Measurements from ENCODE around the gene RDM1. TPM values are rescaled to one million over a fixed set of nuclear protein-coding genes. Genes with fewer than 3 reads are reported as not detected.
"Not testable (repeated sequence)": the region's sequence is repeated elsewhere in the genome, so short reads cannot be mapped to it uniquely, and the experiment has no call there.

RDM1 gene
- 4.9 and 11.3 TPM in 2 replicates for total RNA-seq (2014; rRNA removed; shearing (Covaris generic))

DNA sequence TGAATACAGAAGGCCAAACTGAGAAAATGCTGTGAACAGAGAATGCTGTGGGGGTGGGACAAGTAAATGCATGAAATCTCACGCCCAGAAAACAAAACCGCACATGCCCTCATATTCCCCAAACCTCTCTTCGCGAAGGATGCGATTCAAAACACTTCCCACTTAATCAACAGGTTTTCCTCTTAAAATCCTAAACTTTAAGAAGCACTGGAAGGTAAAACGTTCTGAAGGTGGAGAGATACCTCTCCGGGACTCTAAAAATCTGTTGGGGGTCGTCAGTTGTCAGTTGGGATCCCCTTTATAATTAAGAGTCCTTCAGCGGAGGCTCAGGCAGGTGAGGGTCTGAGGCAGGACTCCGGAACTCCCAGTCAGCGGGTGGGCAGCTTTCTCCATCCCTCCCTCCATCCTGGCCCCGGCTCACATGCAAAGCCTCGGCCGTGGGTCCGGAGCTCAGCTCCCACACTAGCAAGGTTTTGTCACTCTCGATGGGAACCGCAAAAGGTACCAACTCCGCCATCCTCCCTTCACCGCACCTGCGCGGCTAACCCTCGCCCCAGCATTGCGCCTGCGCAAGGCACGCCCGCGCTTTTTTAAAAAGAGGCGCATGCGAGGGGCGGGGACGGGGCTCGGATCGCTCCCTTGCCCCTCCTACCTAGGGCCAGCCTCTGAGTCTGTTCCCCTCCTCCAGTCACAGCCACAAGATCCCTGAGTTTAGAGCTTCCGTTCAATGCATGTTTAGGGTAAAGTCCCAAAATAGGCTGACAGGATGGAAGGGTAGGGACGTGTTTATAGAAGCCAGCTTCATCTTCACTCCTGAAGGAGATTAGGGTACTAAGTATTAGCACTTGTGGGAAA is at the start of gene RDM1:
Gene RDM1, minus strand, starts transcription at position 563 of the 855 bp plus-strand sequence. Its CDS starts 46 bp downstream, at position 517.
- peak; percentile 92 for DNase-seq (ENCODE audit: low spot score)

DNA sequence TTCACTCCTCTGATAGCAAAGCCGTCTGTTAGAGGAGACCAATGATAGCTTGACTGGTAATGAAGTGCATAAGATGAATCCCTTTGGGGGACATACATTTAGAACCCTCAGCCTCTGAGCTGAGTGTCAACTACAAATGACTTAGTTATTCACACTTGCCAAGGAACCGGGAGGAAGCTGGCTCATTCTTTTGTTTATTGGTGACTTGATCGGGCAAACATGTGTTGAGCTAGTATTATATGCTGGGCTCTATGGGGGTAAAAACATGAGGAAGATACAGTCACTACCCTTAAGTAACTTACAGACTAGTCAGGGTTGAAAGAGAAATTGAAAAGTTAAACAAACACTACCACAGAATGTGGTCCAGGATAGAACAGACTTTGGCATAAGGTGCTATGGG is 47.8 kb upstream of the RDM1 start:
- DNase-seq (ENCODE audit: low spot score), result no peak

DNA sequence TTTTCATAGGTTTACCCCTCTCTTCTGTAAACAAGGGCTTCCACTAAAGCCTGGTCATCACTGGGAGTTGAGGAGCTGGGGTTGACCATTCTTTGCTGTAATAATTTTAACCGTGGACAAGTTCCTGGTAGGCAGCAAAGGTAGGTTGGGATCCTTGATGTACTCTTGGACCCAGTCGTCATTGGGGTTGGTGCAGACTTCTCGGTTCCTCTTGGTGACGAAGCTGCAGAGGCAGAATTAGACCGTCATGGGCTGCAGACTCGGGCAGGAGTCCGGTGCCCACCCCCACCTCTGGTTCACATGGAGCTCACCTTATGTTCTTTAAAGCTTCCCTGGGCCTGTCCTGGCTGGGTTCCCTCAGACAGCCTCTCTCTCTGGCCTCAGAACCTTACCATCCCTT is 46.9 kb upstream of the RDM1 start:
- no peak for DNase-seq (ENCODE audit: low spot score)

- DNase-seq (ENCODE audit: low spot score), result peak; percentile 28
Measured at GRCh38 chr17:35973333-35974260, 43.0 kb upstream of the RDM1 start.

DNA sequence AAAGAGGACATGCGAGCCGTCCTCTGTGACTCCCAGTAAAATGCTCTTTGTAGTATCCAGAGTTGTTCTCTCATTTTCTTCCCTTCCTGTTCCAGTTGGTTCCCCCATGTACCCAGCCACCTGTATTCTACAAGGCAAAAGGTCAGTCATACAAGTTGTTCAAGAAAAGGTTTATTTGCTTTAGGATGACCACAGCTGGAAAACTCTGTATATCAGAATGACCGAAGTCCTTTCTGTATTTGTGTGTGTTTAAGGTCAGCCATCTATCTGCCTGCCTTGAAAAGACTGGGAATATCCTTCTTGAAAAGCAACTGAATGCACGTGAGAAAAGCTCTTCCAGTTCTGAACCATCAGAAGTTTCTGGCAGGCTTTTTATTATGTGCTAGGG is 42.4 kb upstream of the RDM1 start:
- peak; percentile 32 for DNase-seq (ENCODE audit: low spot score)

DNA sequence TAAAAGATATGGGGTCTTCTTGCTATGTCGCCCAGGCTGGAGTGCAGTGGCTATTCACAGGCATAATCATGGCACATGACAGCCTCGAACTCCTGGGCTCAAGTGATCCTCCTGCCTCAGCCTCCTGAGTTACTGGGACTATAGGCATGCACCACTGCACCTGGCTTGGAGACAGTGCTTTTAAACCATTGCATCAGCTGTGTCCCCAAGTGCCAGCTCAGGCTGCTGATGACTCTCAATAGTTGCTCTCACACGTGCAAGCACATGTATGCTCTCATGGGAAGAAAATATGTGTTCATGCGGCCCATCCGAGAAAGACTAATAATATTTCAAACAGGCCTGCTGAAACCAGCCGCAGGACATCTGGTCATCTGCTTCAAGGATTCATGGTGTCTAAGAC is 42.0 kb upstream of the RDM1 start:
- DNase-seq (ENCODE audit: low spot score), result no peak

GRCh38 chr17:35972066-35972465 is 41.5 kb upstream of the RDM1 start:
- DNase-seq (ENCODE audit: low spot score), result no peak

DNA sequence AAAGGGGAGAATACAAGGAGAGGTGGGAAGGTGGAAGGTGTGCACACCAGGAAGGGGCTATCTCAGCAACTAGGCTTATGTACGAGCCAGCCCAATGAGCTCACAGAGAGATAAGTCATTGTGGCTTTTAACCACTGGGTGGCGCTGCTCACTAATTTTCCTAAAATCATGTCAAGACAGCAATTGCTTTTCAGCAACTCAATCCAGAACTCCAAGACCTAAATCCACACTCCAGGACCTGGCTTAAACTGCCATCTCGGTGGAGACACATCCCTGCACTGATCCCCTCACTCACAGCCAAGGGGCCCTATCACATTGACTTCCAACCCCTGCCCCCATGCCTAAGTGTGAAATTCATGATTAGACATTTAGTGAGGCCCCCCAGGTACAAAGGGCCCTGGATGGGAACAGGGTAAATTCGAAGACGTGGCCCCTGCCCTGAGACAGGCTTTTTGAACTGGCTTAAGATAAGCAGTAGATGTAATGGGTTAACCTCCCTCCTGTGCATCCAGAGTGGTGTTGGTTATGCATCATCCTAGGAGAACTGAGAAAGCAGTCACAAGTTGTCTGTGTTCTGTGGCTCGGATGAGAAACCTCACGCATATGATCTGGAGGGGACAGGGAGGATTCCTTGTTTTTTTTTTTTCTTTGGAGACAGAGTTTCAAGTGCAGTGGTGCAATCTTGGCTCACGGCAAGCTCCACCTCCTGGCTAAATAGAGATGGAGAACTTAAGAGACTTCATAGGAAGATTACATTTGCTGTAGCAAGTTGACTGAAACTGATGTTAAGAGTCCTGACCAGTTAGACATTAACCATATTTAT is 39.2 kb upstream of the RDM1 start:
- peak; percentile 97 for DNase-seq (ENCODE audit: low spot score)

GRCh38 chr17:35968520-35969054 is 38.0 kb upstream of the RDM1 start:
- DNase-seq (ENCODE audit: low spot score), result no peak

GRCh38 chr17:35965272-35965671 is 34.7 kb upstream of the RDM1 start:
- DNase-seq (ENCODE audit: low spot score), result no peak

- DNase-seq (ENCODE audit: low spot score), result no peak
Measured at GRCh38 chr17:35963663-35964062, 33.1 kb upstream of the RDM1 start.

GRCh38 chr17:35953720-35954119 is 23.1 kb upstream of the RDM1 start:
- no peak for DNase-seq (ENCODE audit: low spot score)

DNA sequence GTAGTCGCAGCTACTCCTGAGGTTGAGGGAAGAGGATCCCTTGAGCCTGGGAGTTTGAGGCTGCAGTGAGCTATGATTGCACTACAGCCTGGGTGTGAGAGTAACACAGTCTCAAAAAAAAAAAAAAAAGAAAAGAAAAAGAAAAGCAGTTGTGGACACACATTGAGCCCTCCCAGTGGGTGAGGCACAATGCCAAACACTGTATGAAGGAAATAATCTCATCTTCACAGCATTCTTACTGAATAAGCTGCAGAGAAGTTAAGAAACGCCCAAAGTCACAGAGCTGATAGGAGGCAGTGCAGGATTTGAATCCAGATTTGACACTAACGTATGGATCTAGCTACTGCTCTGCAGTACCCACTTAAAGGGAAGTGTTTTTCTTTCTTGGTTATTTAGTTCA is 18.8 kb upstream of the RDM1 start:
- no peak for DNase-seq (ENCODE audit: low spot score)

GRCh38 chr17:35948092-35948491 is 17.5 kb upstream of the RDM1 start:
- DNase-seq (ENCODE audit: low spot score), result no peak

DNA sequence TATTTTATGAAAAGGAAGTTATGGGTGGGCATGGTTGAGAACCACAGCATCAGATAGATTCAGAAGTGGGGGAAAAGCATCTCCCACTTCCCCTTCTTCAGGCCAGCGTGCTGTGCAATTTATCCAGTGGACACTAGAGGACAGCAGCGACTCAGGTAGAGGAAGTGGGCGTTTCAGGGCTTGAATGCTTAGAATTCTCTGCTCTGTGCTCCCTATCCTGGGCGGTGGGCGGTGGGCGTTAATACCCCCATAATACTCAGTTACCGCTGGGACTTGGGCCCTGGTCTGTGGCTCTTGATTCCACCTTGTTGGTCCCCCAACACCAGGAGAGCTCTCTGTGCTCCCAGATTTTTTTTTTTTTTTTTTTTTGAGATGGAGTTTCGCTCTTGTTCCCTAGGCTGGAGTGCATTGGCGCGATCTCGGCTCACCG is 16.6 kb upstream of the RDM1 start:
- peak; percentile 77 for DNase-seq (ENCODE audit: low spot score)

- no peak for DNase-seq (ENCODE audit: low spot score)
Measured at GRCh38 chr17:35944151-35944550, 13.6 kb upstream of the RDM1 start.

GRCh38 chr17:35943537-35943936 is 13.0 kb upstream of the RDM1 start, which contains the start of gene LYZL6:
Gene LYZL6 (minus strand): TSS chr17:35943713. CDS start chr17:35939356, 4,357 bp downstream.
- DNase-seq (ENCODE audit: low spot score), result no peak

DNA sequence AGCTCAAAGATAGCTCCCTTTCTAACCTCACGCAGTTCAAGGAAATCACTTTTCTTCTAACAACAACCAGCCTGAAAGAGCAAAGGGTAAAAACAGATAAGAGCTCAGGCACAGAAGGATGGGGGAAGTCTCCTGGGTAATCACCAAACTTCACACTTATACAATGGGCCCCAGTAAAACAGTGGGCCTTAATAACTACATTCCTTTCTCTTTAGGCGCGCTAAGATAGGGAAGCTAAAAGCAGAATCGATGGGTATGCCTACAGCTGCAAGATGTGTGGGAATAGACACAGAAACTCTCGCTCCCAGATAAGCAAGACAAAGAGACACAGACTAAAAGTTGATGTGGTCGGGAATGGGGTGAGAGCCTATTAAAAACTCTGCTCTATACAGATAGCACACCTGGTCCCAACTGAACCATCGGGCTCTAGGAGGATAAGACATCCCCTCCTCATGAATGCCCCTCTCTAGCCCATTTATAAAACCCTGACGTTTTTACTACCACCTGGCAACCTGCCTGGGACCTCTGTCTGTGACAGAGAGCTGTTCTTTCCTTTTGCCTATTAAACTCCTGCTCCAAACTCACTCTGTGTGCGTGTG is 12.1 kb upstream of the RDM1 start:
- no peak for DNase-seq (ENCODE audit: low spot score)

DNA sequence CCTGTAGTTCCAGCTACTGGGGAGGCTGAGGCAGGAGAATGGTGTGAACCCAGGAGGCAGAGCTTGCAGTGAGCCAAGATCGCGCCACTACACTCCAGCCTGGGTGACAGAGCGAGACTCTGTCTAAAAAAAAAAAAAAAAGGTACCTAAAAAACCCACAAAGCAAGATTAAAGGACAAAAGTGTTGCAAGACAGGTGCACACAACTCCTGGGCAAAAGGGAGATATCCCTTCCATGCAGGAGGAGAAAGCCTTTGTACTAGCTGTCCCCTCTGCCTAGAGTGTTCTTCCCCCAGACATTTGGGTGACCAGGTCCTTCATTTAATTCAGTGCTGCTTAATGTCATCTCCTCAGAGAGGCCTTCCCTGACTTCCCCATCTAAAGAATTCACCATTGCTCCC is 7.9 kb upstream of the RDM1 start:
- DNase-seq (ENCODE audit: low spot score), result not testable (repeated sequence)

DNA sequence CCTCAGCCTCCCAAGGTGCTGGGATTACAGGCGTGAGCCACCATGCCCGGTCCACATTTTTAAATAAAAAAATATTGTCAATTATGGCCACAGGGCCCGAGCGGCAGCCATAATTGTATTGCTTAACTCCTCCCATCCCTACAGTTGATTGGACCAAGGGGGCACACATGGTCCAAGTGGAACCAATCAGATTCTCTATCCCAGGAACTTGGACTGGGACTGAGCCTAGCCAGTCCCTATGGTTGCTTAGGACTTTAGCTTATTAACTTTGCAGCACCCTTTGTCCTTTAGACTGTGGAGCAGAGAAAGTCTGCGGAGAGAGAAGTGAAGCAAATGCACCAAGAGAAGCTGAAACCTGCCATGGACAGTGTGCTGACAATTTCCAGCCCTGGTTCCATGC is 5.5 kb upstream of the RDM1 start:
- no peak for DNase-seq (ENCODE audit: low spot score)

GRCh38 chr17:35934760-35935159 is 4.2 kb upstream of the RDM1 start:
- no peak for DNase-seq (ENCODE audit: low spot score)
